ENCODE measurements around the gene MMP24.
"Not testable (repeated sequence)": the region's sequence is repeated elsewhere in the genome, so short reads cannot be mapped to it uniquely, and the experiment has no call there.

The MMP24 gene

DNA sequence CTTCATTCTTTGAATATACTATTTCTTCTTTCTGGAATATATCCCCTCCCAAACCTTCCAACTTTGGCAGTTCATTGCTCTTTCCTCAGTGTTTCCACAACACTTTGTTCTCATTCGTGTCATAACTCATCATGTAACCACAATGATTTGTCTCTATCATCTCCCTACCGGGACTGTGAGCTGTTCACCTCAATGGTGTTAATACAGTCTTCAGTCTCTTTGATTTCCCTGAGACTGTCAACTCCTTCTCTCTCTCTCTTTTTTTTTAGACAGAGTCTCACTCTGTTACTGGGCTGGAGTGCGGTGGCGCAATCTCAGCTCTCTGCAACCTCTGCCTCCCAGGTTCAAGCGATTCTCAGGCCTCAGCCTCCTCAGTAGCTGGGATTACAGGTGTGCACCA, 2.5 kb upstream of the MMP24 start:
- no peak for DNase-seq

DNA sequence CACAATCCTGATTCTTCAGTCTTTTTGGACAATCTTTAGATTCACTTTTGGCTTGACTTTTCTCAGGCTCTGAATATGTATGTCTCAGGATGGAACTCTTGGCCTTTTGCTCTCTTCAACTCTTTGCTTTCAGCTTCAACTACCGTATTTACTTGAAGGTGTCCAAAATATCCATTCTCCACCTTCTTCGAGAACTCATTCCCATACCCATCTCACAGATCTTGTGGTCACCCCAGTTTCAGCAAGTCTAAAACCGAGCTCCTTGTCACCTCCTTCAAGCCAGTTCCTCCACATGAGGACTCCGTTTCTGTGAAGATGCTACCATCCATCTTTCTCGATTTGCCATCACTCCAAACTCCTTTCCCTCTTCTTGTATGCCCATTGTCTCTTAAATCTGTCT, 2.0 kb upstream of the MMP24 start:
- no peak for DNase-seq

- DNase-seq = no peak
Measured at GRCh38 chr20:35225319-35226125, 968 bp upstream of the MMP24 start.

- DNase-seq = no peak
Measured at GRCh38 chr20:35226884-35227681, 593 bp downstream of the MMP24 start.

DNA sequence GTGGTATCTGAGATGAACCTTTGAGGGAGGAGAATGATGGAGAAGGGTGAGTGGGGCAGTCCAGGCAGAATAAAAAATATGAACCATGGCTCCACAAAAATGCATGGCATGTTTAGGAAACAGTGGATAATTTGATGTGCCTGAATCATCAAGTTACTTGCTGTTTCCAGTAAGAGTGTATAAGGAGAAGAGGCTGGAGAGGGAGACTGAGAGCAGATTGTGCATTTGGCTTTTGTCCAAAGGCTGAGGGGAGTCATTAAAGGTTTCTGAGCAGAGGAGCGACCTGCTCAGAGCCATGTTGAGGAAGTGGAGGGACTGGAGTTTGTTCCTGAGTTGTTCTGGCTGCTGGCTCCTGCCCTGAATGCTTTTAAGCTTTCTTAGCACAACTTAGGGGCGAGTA, 6.1 kb downstream of the MMP24 start:
- DNase-seq = no peak

DNA sequence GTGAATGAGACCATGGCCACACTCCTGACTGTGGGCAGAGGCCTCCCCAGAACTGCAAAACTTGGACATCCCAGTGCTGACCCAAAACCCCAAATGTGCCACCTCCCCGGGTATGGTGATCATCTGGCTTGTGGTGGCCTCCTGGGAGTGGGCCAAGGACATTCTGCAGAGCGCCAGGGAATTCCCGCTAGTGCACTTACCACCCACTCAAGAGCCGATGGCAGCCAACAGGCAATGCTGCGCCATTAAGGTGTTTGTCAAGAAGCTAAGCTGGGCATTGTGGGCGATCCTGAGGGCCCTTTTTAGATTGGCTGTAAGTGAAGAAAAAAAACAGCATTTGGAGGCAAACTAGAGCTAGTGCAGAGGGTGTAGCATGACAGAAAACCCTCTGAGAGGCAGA, 9.4 kb downstream of the MMP24 start:
- no peak for DNase-seq

DNA sequence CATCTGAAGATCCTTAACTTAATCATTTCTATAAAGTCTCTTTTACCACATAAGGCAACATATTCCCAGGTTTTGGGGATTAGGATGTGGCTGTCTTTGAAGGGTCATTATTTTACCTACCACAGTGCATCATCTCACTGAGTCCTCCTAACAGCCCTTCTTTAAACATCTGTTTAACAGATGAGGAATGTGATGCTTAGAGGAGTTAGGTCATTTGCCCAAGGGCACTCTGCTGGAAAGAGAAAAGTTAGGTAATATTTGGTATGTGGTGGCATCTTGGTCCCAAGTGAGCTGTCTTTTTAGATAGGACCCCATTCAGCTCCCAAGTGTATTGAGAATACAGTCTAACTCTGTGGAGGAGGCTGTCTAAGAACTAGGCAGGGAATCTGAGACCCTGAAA, 11.0 kb downstream of the MMP24 start:
- DNase-seq = no peak

- DNase-seq = peak; percentile 89
Measured at GRCh38 chr20:35238170-35238569, 11.7 kb downstream of the MMP24 start.

GRCh38 chr20:35238735-35239134, 12.2 kb downstream of the MMP24 start:
- DNase-seq = no peak

DNA sequence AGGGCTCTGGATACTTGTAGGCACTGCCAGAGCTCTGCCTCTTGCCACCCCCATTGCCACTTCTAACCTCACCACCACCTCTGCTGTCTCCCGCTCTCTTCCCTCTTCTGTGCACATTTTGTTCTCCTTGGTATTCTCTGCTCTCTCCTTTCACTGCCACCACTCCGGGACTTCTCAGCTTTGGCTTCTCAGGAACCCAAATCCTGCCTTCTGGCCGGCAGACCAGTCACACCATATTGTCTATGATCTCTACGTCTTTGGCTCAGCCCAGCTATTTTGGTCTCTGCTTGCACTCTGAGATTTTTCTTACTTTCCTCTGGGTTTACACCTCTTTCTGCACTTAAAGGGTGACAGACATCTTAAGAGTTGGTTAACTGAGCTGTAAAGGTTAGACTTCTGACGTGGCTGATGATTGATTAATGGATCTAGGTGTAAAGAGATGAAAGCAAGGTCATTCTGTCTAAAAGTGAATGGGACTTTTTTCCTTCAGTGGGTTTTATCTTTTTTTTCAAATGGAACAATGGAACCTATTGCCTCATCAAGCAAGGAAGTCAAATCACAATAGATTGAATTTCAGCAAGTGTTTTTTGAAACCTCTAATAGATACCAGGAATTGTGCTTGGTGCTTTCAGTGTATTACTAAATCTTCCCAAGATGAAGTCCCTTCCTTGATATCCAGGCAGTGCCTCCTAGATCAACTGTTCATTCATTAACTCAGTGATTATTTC, 13.8 kb downstream of the MMP24 start:
- DNase-seq = no peak

DNA sequence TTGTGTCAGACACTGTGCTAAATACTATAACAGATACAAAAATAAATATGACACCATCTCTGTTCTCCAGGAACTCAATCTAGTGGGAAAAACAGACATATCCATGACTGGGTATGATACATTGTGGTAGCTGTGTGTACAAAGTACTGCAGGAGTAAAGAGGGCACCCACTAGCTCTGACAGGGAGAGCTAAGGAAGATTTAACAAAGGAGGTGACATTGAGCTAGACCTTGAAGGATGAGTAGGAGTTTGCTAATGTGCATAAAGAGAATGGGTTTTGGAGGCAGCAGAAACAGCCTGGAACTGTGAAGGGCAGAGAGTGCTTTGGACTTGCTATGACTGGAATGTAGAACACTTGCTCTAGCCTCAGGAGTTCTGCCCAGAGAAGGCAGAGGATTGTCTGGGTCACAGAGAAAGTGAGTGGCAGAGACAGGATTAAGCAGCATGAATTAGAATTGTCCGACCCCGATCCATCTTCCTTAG, 14.4 kb downstream of the MMP24 start:
- no peak for DNase-seq

GRCh38 chr20:35243317-35243716, 16.8 kb downstream of the MMP24 start:
- no peak for DNase-seq

DNA sequence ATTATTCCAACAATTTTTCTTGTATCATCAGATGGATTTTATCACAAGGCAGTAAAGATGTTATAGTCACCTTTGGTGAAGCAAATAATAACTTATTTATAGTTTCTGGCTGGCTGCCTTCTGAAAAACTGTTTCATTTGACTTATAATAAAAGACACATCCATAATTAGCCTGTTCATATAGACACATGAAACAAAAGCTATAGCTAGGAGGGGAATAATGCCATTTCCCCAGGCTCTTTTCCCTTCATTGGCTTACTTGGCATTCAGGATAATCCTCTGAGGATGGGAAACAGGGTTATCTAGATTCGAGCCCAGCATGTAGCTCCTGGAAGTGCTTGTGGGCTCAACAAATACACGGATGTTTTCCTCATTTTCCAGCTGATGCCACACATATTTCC, 17.5 kb downstream of the MMP24 start:
- no peak for DNase-seq

DNA sequence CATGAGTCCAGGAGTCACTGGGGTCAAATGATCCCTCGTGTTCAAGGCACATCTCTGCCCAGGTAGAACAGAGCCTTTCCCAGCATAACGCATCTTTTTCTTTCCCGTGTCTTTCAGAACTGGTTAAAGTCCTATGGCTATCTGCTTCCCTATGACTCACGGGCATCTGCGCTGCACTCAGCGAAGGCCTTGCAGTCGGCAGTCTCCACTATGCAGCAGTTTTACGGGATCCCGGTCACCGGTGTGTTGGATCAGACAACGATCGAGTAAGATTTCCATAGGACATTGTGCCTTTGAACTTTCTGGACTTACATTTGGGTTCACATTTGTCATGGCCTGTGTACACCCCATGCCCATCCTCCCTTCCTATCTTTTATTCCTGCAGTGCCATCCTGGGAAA, 20.2 kb downstream of the MMP24 start:
- DNase-seq = no peak

DNA sequence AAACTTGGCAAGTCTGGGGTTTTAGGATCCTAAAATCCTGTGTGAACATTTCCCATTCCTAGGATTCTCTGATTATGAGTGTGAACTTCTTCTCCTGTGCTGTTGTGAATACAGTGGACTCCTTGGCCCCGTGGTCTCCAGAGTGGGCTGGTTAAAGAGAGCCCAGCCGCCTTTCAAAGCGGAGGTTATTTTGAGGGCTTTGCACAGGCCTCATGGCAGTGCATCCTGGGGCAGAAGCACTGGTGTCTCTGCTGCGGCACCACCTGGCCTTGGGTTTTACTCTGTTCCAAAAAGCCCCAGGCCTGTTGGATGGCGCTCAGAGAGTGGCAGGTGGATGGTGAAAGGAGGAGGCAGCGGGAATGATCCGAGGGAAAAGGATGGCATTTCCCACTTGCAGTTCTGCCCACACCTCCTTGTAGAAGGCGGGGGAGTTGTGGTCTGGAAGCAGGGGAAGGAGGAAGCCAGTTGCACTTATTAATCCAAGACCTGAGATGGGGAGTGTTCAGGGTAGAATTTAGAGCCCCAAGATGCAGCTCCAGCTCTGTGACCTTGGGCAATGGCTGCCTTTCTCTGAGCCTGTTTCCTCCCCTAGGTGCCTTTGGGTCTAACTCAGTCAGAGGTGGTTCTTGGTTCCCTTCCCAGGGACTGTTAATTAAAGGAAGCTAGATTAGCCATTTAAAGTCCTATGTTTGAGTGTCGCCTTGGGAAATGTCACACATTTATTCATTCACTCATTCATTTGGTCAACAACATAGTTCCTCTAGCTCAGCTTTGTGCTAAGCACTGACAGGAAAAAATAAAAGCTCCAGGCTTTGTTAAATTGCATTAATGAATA, 22.4 kb downstream of the MMP24 start:
- DNase-seq = no peak

GRCh38 chr20:35251613-35251940, 25.1 kb downstream of the MMP24 start:
- DNase-seq = no peak

- no peak for DNase-seq
Measured at GRCh38 chr20:35252037-35252461, 25.6 kb downstream of the MMP24 start.

GRCh38 chr20:35252598-35252997, 26.1 kb downstream of the MMP24 start:
- not testable (repeated sequence) for DNase-seq

DNA sequence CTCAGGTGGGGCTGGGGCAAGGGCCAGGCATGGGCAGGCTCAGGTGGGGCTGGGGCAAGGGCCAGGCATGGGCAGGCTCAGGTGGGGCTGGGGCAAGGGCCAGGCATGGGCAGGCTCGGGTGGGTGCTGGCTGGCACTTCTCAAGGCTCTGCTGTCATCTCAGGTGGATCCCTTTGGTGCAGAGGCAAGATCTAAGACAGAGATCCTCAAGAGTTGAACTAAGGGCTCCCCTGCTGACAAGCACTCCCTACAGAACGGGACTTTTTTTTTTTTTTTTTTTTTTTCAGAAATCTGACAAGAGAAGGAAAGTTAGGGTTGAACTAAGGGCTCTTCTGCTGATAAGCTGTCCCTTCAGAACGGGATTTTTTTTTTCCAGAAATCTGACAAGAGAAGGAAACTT, 26.5 kb downstream of the MMP24 start:
- DNase-seq = no peak

GRCh38 chr20:35254448-35254999, 28.0 kb downstream of the MMP24 start:
- no peak for DNase-seq

DNA sequence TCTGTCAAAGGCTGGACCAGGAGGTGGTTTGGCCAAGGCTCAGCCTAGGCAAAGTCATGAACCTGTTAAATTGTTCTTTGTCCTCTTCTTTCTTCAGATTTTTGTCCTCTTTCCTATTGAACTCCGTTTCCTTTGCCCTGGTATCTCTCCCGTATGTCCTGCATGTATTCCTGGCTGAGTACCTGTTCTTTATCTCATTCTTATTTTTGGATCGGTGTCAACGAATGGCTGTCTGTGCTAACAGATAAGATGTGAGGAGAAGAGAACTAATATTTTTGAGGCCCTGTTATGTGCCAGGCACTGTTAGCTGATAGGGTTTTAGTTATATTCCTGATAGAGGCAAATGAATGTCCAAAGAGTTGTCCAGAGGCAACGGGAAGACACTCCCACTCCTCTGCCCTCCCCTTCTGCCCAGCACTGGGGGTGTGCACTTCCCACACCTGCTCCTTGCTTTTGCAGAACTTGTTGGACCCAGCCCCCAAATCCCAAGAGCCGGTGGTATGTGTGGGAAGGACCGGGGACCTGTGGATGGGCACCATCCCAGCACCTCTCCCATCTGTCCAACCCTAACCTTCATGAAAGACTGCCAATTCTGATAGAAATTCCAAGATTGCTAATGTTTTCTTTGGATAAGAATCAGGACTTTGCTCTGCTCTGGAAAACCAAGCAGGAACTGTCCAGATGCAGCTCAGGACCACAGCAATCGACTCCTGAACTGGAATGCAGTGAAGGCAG, 30.9 kb downstream of the MMP24 start:
- DNase-seq = no peak

- DNase-seq = no peak
Measured at GRCh38 chr20:35260426-35260825, 33.9 kb downstream of the MMP24 start.
